GM18907 (cell line): ENCODE data around the gene IL1RAPL1.

Source experiments
- ATAC-seq: cut with Tn5 transposase; IDR thresholded peaks from one replicate; pipeline ENCODE4 v1.9.1; 2021; ENCODE audit warnings: mild to moderate bottlenecking, moderate library complexity; ENCODE audit not compliant: unreplicated experiment

Gene IL1RAPL1

DNA sequence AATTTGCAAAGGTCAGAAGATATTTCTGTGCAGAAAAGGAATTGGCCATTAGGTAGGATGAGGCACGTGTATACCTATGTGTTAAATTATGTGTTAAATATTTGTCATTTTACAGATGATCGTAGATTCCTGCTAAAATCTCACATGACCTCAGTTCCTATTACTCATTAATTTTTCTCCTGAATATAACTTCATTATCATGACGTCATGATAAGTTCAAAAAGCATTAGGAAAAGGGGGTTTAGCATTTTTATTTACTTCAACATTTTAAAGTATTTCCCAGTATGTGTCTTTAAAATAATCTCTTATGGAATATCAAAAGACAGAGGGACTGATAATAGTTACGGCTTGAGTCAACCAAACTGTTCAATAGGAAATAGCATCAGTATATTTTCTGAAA is 372.8 kb downstream of the IL1RAPL1 start:
- ATAC-seq: no peak

- no peak for ATAC-seq
Observed at GRCh38 chrX:28966331-28966730, 379.1 kb downstream of the IL1RAPL1 start.

- ATAC-seq: no peak
Observed at GRCh38 chrX:28969126-28969525, 381.9 kb downstream of the IL1RAPL1 start.

- ATAC-seq: no peak
Observed at GRCh38 chrX:28979877-28980276, 392.6 kb downstream of the IL1RAPL1 start.

- no peak for ATAC-seq
Observed at GRCh38 chrX:28981952-28982351, 394.7 kb downstream of the IL1RAPL1 start.

GRCh38 chrX:28988246-28988645 is 401.0 kb downstream of the IL1RAPL1 start:
- ATAC-seq: no peak

- ATAC-seq: no peak
Observed at GRCh38 chrX:28997706-28998463, 410.6 kb downstream of the IL1RAPL1 start.

DNA sequence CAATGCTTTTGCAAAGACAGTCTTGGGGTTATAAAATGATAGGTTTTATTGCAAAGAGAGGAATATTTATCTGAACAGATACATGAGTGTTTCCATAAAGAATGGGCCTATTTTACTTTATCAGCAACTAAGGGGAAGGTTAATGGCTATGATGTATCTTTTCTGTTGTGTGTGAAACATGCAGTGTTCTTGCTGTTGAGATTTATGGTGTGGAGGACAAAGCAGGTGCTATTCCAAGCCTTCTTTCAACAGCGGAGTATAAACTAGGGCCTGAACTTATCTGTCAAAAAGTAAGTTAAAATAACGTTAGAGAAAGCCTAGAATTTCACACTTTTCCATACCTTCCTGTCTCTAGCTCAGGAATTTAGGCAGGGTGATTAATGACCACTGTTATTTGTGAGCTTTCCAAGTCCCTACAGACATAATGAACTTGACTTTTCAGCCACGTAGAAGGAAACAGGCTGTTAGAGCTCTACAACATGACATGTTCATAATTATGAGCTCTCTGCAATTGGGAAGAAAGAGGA is 411.4 kb downstream of the IL1RAPL1 start:
- no peak for ATAC-seq

DNA sequence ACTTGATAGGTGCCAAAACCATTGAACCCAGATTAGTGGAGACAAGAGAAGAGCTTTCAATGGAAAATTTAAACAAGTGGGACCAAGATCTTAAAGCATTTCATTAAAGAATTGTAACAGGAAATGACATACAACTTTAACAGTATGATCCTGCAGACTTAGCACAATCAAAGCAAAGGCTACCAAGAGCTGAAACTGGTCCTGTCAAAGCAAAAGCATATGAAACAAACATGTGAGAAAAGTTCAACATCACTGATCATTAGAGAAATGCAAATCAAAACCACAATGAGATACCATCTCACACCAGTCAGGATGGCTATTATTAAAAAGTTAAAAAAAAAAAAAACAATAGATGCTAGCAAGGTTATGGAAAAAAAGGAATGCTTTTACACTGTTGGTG is 425.6 kb downstream of the IL1RAPL1 start:
- no peak for ATAC-seq

DNA sequence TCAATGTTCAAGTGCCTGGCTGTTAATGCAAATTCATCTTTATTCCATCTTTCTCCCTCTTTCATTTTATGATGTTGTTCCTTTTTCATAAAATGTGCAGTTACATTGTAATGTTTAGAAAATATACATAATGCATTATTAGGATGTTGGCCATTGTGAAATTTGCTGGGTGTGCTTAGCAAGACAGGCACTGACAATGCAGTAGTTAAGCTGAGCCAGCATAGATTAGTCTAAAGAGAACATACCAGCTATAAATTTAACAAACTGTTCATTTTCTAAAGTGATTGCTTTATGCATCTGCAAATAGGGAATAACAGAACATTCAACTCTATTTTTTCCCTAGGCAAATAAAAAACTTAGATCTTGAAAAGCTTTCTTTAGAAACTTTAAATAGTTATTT is 436.0 kb downstream of the IL1RAPL1 start:
- ATAC-seq: no peak

GRCh38 chrX:29024871-29025270 is 437.6 kb downstream of the IL1RAPL1 start:
- ATAC-seq: no peak

- ATAC-seq: no peak
Observed at GRCh38 chrX:29039501-29039900, 452.3 kb downstream of the IL1RAPL1 start.

GRCh38 chrX:29040160-29040559 is 452.9 kb downstream of the IL1RAPL1 start:
- ATAC-seq: no peak

DNA sequence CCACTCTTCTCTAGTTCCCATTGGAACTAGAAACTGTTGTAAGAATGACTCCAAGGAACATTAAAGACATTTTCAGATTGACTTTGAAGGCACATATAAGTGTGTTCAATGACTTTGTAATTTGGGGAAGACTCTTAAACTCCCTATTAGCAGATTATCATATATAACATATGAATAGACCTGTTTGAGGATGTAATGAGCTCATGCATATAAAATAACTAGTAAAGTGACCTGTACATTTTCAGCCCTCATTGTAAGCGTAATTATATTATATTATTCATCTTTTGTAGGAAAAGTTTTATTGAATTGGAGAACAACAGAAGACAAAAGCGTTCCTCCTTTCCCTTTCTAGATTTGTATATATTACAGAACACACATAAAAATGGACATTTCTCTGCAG is 455.1 kb downstream of the IL1RAPL1 start:
- no peak for ATAC-seq

GRCh38 chrX:29043746-29044145 is 456.5 kb downstream of the IL1RAPL1 start:
- ATAC-seq: no peak

DNA sequence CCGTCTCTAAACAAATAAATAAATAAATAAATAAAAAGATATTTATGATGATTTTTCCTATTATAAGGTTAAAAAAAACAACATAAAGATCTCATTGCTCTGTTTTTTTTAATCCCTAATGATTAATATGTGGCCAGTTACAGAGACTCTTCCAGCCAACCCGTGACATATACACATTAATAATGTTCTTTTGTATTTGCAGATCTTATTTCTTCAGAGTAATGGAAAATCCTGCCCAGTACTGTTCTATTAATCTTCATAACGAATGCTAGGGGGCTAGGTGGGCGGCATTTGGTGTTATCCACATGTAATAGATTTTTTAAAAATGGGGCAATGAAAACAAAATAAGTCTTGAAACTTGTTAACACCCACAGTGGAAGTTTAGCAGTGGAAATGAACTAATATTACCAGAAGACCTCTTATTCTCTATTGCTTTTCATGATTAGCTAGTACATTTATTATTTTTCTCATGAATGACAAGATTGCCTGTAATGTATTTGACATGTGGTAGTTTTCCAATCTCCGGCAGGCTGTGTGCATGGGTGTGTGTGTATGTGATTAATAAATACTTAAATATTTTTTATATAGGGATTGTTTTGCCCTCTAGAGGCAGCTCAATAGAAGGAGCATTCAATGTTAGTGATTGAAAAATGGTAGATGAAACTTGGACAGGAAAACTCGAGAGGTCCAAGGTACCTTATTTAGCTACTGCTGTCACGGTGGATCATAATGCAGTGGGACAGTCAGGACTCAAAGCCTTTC is 457.4 kb downstream of the IL1RAPL1 start:
- no peak for ATAC-seq

DNA sequence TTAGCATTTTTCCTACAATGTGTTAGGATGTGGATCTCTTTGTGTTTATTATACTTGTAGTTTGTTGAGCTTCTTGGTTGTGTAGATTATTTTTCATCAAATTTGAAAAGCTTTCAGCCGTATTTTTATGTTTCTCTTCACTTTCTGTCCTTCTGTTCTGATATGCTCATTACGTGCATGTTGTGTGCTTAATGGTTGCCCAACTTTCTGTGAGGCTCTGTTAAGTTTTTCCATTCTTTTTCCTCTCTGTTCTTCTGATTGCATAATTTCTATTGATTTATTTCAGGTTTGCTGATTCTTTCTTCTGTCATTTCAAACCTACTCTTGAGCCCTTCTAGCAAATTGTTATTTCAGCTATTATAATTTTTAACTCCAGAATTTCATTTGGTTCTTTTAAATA is 478.2 kb downstream of the IL1RAPL1 start:
- ATAC-seq: no peak

- no peak for ATAC-seq
Observed at GRCh38 chrX:29066516-29066915, 479.3 kb downstream of the IL1RAPL1 start.

- no peak for ATAC-seq
Observed at GRCh38 chrX:29067351-29067750, 480.1 kb downstream of the IL1RAPL1 start.

DNA sequence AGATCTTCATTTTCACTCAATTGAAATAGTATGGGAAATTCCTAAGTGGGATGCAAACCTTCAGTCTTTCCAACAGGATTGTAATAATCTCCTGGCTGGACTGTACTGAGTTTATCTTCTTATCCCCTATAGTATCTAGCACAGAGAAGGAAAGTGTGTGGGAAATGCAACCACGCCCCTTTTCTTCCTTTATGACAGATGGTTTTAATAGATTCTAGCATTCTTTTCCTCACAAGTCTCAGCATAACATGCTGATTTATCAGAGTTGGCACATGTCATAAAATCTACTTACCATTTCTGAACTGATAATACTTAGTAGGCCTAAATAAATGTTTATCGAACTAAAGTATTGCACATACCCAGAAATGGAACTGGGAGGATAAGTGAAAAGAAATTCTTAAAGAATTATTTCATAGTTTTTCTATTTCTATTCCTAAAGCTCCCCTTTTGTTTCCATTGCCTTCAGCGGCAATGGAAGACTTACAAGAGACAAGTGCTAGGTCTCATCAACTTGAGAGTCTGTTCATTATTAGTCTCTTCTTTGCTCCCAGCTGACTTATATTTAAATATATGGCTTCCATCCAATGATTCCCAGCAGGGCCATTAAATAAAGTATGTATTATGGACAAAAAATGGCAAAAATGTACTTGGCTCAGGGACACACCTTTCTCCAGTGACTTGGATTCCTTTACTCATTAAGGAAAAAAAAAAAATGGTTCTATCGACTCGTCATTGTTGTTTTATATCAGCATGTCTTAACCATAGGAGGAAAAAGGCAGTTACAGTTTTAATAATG is 484.5 kb downstream of the IL1RAPL1 start:
- no peak for ATAC-seq

GRCh38 chrX:29082558-29082957 is 495.3 kb downstream of the IL1RAPL1 start:
- ATAC-seq: peak; percentile 66
